Activated CD8-positive, alpha-beta T cell treated with anti-CD3 and anti-CD28 coated beads for 36 hours (primary cell): ENCODE measurements around the gene CERS6. TPM values are rescaled to one million over a fixed set of nuclear protein-coding genes. Genes with fewer than 3 reads are reported as not detected.

Experiments
- ATAC-seq: fragments of 200-7000 bp; cut with Tn5 transposase; one replicate; pipeline ENCODE4 v1.10.0; 2021; ENCODE audit warnings: mild to moderate bottlenecking, moderate library complexity
- CTCF ChIA-PET: fragments of 350-600 bp; sonication (Branson Sonifier 250); formaldehyde crosslinking; loops from one replicate; lab custom pipeline; 2021; ENCODE audit warnings: antibody characterized with exemption; lab: Charles Lee
- POLR2A ChIA-PET: fragments of 350-600 bp; sonication (Branson Sonifier 250); formaldehyde crosslinking; loops from one replicate; lab custom pipeline; 2021; ENCODE audit warnings: antibody characterized with exemption; lab: Charles Lee
- DNase-seq: peaks from one replicate; pipeline ENCODE4 v3.0.0-alpha.2; 2020
- H3K27ac Mint-ChIP-seq: one replicate; pipeline ENCODE4 v1.8.0; 2021; ENCODE audit warnings: mild to moderate bottlenecking, mixed read lengths
- H3K27me3 Mint-ChIP-seq: one replicate; pipeline ENCODE4 v1.8.0; 2021; ENCODE audit warnings: mixed read lengths
- H3K36me3 Mint-ChIP-seq: one replicate; pipeline ENCODE4 v1.8.0; 2021; ENCODE audit warnings: low read depth, mixed read lengths
- H3K4me1 Mint-ChIP-seq: one replicate; pipeline ENCODE4 v1.8.0; 2021; ENCODE audit warnings: low read depth, mixed read lengths
- H3K4me3 Mint-ChIP-seq: one replicate; pipeline ENCODE4 v1.8.0; 2021; ENCODE audit warnings: mild to moderate bottlenecking, moderate library complexity, mixed read lengths
- H3K9me3 Mint-ChIP-seq: one replicate; pipeline ENCODE4 v1.8.0; 2021; ENCODE audit warnings: mixed read lengths
- intact Hi-C: fragments of 100-400 bp; cut with micrococcal nuclease; formaldehyde crosslinking; loops from one replicate; pipeline ENCODE4 v1.10.0; 2022
- total RNA-seq, 2 experiments: library from RNA; stranded (reverse); gene quantifications; one replicate each; pipeline ENCODE4 v1.2.3, GENCODE V29; 2021
- TF ChIP-seq, protein P1 (sequence below): fragments of 200-600 bp; IDR thresholded peaks from one replicate; pipeline ENCODE4 v1.8.0; 2022; ENCODE audit warnings: antibody characterized with exemption, mild to moderate bottlenecking

CERS6 gene
- total RNA-seq, 2 experiments from 2014 or later: 15.4 to 16.1 TPM

DNA sequence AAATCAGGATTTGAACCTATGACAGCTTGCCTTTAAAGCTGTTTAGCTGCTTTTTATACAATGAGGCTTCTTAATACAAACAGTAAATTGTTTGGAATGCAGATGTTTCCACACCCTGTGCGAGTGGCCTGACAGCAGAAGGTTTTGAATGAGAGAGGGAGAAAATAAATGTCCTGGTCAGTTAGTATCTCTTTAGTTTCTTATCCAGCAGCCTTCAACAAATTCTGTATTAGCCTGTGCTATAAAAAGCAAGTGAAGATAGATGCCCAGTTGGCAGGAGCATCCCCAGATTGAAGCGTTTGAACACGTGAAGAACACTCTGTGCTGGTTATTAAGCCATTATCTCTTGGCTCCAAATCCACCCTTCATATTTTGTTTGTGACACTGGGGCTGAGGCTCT, 70.6 kb downstream of the CERS6 start:
- TF ChIP-seq, protein P1, sequence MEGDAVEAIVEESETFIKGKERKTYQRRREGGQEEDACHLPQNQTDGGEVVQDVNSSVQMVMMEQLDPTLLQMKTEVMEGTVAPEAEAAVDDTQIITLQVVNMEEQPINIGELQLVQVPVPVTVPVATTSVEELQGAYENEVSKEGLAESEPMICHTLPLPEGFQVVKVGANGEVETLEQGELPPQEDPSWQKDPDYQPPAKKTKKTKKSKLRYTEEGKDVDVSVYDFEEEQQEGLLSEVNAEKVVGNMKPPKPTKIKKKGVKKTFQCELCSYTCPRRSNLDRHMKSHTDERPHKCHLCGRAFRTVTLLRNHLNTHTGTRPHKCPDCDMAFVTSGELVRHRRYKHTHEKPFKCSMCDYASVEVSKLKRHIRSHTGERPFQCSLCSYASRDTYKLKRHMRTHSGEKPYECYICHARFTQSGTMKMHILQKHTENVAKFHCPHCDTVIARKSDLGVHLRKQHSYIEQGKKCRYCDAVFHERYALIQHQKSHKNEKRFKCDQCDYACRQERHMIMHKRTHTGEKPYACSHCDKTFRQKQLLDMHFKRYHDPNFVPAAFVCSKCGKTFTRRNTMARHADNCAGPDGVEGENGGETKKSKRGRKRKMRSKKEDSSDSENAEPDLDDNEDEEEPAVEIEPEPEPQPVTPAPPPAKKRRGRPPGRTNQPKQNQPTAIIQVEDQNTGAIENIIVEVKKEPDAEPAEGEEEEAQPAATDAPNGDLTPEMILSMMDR: no peak
- Mint-ChIP-seq H3K36me3 (peaks cover 5% of the 10 kb centered on the region), H3K27ac (no peak overlapping the region), H3K4me1 (peaks cover 55% of the 10 kb centered on the region), H3K4me3 (no peak overlapping the region), H3K27me3 (no peaks in the 10 kb centered on the region), H3K9me3 (no peaks in the 10 kb centered on the region)
- ChIA-PET CTCF (interaction anchor here (1.0 kb wide), 2 partner anchors 11 to 113 kb away, joined by 3 to 6 read pairs; no protein-coding TSS in a partner anchor), POLR2A (no interaction called here)
- DNase-seq: no peak
- ATAC-seq: no peak
- intact Hi-C loops: no loop called here

DNA sequence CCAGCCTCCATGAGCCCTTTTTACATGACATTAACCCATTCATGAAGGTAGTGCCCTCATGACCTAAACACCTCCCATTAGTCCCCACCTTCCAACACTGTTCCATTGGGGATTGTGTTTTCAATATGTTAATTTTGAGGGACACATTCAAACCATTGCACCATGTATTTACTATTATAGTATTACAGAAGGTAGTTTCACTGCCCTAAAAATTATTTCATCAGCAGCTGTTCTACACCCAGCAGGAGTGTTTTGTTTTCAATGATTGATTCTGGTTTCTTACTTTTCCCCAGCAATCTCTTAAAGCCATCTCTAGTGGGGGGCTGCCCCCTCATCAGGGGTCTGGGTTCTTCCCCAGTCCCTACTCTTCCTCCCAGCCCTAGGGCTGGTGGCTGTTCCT, 71.9 kb downstream of the CERS6 start:
- Mint-ChIP-seq H3K27ac (no peak overlapping the region), H3K9me3 (no peaks in the 10 kb centered on the region), H3K4me1 (peaks cover 54% of the 10 kb centered on the region), H3K4me3 (no peak overlapping the region), H3K36me3 (peaks cover 5% of the 10 kb centered on the region), H3K27me3 (no peaks in the 10 kb centered on the region)
- DNase-seq (no peak), ATAC-seq (no peak)
- ChIA-PET POLR2A (no interaction called here), CTCF (no interaction called here)
- intact Hi-C loops: no loop called here
- TF ChIP-seq, protein P1: no peak

DNA sequence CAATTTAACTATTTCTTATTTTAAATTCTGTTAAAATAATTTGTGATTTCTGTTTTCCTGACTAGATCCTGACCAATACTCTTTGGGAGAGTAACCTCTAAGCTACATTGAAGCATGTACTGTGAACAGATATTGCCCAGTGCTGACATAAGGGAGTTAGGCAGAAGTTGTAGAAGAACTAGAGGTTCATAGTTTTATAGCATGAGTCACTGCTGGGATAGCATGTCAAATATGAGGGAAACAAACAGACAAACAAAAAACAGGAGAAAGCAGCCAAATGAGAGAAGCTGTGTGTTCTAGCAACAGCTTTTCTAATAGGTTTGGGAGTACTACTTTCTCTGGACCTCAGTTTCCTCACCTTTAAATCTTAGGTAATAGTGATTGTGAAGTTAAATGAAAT, 72.4 kb downstream of the CERS6 start:
- Mint-ChIP-seq H3K27me3 (no peaks in the 10 kb centered on the region), H3K27ac (no peak overlapping the region), H3K9me3 (no peaks in the 10 kb centered on the region), H3K4me3 (no peak overlapping the region), H3K36me3 (peaks cover 7% of the 10 kb centered on the region), H3K4me1 (peaks cover 54% of the 10 kb centered on the region)
- DNase-seq (no peak), ATAC-seq (no peak)
- ChIA-PET POLR2A (no interaction called here), CTCF (no interaction called here)
- intact Hi-C loops: no loop called here
- TF ChIP-seq, protein P1: no peak

DNA sequence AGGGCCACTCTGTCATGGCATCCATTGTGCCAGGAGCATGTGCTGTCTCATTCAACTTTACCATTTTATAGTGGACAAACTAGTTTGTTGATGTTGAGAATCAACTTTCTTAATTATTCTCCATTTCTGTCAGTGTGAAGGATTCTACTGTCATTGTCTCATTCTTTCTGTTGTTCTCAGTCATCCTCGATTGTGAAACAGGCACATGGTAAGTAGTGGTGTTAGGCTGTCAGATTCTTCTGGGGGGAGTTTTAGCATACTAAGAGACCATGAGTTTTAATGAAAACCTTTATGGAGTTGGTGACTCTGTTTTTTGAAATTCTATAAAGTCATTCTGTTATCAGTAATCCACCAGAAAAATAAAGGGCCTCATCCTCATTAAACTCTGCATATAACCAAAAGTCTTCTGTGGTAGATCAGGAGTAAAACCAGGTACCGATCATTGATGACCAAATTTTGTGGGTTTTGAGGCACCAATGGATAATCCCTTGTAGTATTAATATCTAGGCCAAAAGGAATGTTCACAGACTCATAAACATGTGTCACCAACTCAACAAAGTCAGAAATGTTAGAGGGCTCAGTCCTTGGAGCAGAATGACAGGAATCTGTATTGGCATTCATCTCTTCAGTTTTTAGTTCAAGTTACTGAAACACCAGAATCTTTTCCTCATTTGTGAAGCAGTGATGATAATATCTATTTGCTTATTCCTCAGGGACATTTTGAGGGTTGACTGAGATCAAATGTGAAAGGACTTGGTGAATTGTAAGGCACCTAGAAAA, 73.2 kb downstream of the CERS6 start:
- intact Hi-C loops: no loop called here
- peaks cover under 1% of the 10 kb centered on the region for H3K9me3 Mint-ChIP-seq
- no peak for DNase-seq
- H3K4me3 Mint-ChIP-seq: no peak overlapping the region
- peaks cover 10% of the 10 kb centered on the region for H3K36me3 Mint-ChIP-seq
- POLR2A ChIA-PET: no interaction called here
- CTCF ChIA-PET: no interaction called here
- H3K4me1 Mint-ChIP-seq: peaks cover 55% of the 10 kb centered on the region
- no peak for ATAC-seq
- TF ChIP-seq, protein P1: no peak
- no peaks in the 10 kb centered on the region for H3K27me3 Mint-ChIP-seq
- H3K27ac Mint-ChIP-seq: no peak overlapping the region

DNA sequence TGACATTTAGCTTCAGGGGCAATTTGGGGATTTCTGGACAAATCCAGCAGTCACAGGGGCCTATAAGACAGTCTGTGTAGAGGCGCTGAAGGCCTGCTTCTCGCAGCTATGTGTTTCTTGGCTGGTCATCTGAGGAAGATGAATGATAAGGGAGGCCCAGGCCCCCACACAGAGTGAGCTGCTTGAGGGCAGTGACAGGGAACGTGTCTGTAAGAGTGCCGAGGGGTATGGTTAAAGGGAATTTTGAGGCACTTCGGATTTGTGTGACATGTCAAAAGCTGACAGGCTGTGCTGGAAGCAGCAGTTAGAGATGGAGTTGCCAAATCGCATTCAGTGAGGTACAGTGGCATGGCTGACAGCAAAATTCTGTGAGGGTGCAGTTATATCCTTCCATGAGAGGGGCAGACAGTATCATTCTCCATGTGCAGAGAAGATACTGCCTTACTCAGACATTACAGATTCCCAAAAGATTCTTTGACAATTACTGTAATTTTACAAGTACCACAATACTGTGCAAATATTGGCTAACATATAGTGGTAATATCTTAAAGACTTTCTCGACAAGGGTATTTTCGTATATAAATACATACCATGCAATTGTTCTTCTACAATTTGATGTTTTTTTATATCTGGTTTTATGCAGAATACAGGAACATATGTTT, 74.0 kb downstream of the CERS6 start:
- Mint-ChIP-seq H3K4me3 (no peak overlapping the region), H3K9me3 (peaks cover 5% of the 10 kb centered on the region), H3K27me3 (no peaks in the 10 kb centered on the region), H3K4me1 (peaks cover 53% of the 10 kb centered on the region), H3K36me3 (peaks cover 14% of the 10 kb centered on the region), H3K27ac (no peak overlapping the region)
- ChIA-PET POLR2A (interaction anchor here (0.6 to 1.5 kb wide), 3 partner anchors 49 to 238 kb away, joined by 3 read pairs; no protein-coding TSS in a partner anchor), CTCF (no interaction called here)
- DNase-seq (no peak), ATAC-seq (no peak)
- intact Hi-C loops: no loop called here
- TF ChIP-seq, protein P1: no peak
